ENCODE data around the gene IL17F.

The IL17F gene

GRCh38 chr6:52243282-52243893 is 912 bp downstream of the IL17F start:
- no peak overlapping the region for H3K4me3 ChIP-seq (ENCODE audit: low read length)
- H3K27ac ChIP-seq (ENCODE audit: low read depth, low read length) = no peak overlapping the region
- no peaks in the 10 kb centered on the region for H3K36me3 ChIP-seq (ENCODE audit: insufficient read depth, low read length)
- no peak overlapping the region for H3K9ac ChIP-seq (ENCODE audit: low read depth, low read length)
- WGBS = 93% methylated on average over 4 of the region's 4 CpGs
- no peaks in the 10 kb centered on the region for H3K9me3 ChIP-seq (ENCODE audit: insufficient read depth, low read depth, low read length)
- H3K4me1 ChIP-seq (ENCODE audit: insufficient read depth, low read length) = no peaks in the 10 kb centered on the region
- H3K27me3 ChIP-seq (ENCODE audit: insufficient read depth, low read length) = no peaks in the 10 kb centered on the region

DNA sequence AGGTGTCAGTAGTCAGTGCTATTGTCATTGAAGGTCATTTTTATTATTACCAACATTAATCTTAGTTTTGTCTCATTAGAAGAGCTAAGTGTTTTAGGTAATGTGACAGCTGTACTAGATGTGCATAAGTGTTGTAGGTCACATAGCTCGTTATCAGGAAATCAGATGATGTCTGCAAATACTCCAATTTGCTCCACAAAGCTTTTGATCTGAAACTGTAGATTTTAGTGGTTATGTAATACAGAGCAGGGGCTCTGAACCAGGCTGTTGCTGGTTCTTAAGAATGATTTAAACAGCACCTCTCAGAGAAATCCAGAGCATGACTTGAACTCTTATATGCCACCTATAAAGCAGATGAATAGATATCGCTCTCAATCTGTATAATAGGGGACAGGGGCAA is 2.5 kb downstream of the IL17F start:
- H3K9me3 ChIP-seq (ENCODE audit: insufficient read depth, low read depth, low read length) = no peaks in the 10 kb centered on the region
- no peak overlapping the region for H3K9ac ChIP-seq (ENCODE audit: low read depth, low read length)
- H3K36me3 ChIP-seq (ENCODE audit: insufficient read depth, low read length) = no peaks in the 10 kb centered on the region
- H3K4me3 ChIP-seq (ENCODE audit: low read length) = no peak overlapping the region
- WGBS = 94% methylated on average over 2 of the region's 2 CpGs
- H3K27ac ChIP-seq (ENCODE audit: low read depth, low read length) = no peak overlapping the region
- H3K27me3 ChIP-seq (ENCODE audit: insufficient read depth, low read length) = no peaks in the 10 kb centered on the region
- H3K4me1 ChIP-seq (ENCODE audit: insufficient read depth, low read length) = no peaks in the 10 kb centered on the region

DNA sequence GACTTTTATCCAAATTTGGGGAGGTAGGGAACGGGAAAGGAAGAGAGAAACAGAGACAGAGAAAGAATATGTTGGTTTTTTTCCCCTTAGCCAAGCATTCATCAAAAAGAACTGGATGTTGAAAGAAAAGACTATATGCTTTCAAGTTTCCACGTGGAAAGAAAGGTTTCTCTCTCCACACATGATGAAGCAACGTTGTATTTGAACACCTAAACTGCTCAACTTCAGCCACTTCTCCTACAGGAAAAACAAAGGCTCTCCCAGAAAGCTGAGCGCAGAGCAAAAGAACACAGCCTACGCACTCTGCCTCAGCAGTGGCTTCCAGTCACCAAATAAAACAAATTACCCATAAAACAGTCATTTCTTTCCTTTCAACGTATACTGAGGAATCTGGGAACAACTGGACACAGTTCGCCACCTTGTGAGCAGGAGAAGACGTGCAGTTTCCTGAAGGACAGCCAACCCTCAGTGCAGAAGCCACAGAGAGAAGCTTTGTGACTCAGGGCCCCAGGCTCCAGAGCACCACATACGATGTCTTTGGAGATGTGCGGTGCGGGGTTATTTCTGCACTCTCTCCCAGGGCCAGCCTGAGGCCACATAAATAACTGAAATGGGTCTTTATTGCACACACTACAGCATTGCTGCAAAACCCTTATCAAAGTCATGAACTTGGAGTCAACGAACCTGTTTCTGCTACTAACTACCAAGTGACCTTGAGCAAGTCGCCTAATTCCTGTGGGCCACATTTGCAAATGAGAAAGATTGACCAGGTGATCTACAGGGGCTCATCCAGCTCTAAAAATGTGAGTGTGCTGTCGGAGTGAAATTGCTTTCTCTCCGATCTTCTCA is 10.1 kb downstream of the IL17F start:
- Histone ChIP-seq H3K27ac (ENCODE audit: low read depth, low read length) (no peak overlapping the region), H3K4me3 (ENCODE audit: low read length) (no peak overlapping the region), H3K36me3 (ENCODE audit: insufficient read depth, low read length) (no peaks in the 10 kb centered on the region), H3K27me3 (ENCODE audit: insufficient read depth, low read length) (no peaks in the 10 kb centered on the region), H3K9me3 (ENCODE audit: insufficient read depth, low read depth, low read length) (no peaks in the 10 kb centered on the region), H3K9ac (ENCODE audit: low read depth, low read length) (no peak overlapping the region), H3K4me1 (ENCODE audit: insufficient read depth, low read length) (0 out of 2 replicates have a peak, but pooled peaks cover 4% of the 10 kb centered on the region)
- 65% methylated on average over 14 of the region's 15 CpGs for WGBS

DNA sequence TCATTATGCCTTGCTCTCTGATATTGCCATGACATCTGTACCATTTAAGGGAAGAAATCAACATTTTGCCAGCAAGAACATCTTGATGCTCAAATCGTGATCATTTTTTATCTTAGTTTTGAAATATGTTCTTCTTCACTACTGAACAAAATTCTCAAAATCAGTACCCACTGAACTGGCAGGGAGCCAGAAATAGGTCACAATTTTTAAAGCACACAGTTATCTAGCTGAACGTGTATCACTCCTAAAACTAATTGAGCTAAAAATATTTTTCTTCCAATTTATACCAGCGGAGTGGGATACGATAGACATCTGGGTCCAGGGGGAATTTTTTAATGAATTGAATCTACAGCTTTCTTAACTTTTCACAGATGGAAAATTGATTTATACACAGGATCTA is 11.3 kb downstream of the IL17F start:
- Histone ChIP-seq H3K4me1 (ENCODE audit: insufficient read depth, low read length) (0 out of 2 replicates have a peak, but pooled peaks cover 4% of the 10 kb centered on the region), H3K27me3 (ENCODE audit: insufficient read depth, low read length) (no peaks in the 10 kb centered on the region), H3K4me3 (ENCODE audit: low read length) (no peak overlapping the region), H3K36me3 (ENCODE audit: insufficient read depth, low read length) (no peaks in the 10 kb centered on the region), H3K27ac (ENCODE audit: low read depth, low read length) (no peak overlapping the region), H3K9ac (ENCODE audit: low read depth, low read length) (no peak overlapping the region), H3K9me3 (ENCODE audit: insufficient read depth, low read depth, low read length) (no peaks in the 10 kb centered on the region)
- 96% methylated on average over 2 of the region's 4 CpGs for WGBS

- H3K9me3 ChIP-seq (ENCODE audit: insufficient read depth, low read depth, low read length) = no peaks in the 10 kb centered on the region
- H3K9ac ChIP-seq (ENCODE audit: low read depth, low read length) = no peak overlapping the region
- 96% methylated on average over 8 of the region's 8 CpGs for WGBS
- H3K4me3 ChIP-seq (ENCODE audit: low read length) = no peak overlapping the region
- H3K27me3 ChIP-seq (ENCODE audit: insufficient read depth, low read length) = no peaks in the 10 kb centered on the region
- 0 out of 2 replicates have a peak, but pooled peaks cover 4% of the 10 kb centered on the region for H3K4me1 ChIP-seq (ENCODE audit: insufficient read depth, low read length)
- no peaks in the 10 kb centered on the region for H3K36me3 ChIP-seq (ENCODE audit: insufficient read depth, low read length)
- H3K27ac ChIP-seq (ENCODE audit: low read depth, low read length) = no peak overlapping the region
These were observed 12.7 kb downstream of the IL17F start for GRCh38 chr6:52231406-52232127.

DNA sequence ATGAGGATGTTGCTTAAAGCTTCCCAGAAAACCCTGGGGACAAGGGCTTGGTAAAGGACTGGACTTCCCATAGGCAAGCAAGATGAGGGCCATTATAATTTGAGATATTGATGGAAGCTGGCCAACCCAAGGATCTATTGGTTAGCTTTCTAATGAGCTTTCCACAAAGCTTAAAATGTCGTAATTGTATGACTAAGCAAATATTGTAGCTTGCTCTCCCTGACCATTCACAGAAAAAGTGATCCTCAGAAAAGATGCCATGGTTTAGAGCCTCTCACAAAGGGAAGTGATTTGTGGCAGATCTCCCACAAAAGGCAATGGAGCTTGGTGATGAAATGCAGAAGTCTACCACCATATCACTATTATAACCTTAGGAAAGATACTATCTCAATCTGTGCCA is 13.6 kb downstream of the IL17F start:
- Histone ChIP-seq H3K9ac (ENCODE audit: low read depth, low read length) (no peak overlapping the region), H3K36me3 (ENCODE audit: insufficient read depth, low read length) (no peaks in the 10 kb centered on the region)
- WGBS = 100% methylated on average over 1 of the region's 1 CpG

DNA sequence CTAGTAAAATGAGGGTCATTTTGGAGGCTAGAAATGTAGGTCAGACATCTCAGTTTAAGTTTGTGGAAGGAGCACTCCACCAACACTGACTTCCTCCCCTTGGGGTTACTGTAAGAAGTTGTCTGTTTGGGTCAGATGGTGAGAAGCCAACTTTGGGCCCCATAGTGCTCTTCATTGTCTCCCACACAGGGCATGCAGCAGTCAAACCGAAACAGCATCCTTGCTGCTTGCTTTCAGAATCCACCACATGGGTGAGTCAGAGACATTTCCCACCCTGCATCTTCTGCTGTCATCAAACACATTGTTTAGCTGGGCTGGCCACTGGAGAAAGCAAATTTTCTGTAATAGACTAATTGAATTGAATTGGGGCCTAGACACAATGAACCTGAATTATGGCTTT is 16.8 kb downstream of the IL17F start:
- Histone ChIP-seq H3K9ac (ENCODE audit: low read depth, low read length) (no peak overlapping the region), H3K27me3 (ENCODE audit: insufficient read depth, low read length) (no peaks in the 10 kb centered on the region), H3K4me3 (ENCODE audit: low read length) (no peak overlapping the region), H3K27ac (ENCODE audit: low read depth, low read length) (no peak overlapping the region), H3K9me3 (ENCODE audit: insufficient read depth, low read depth, low read length) (no peaks in the 10 kb centered on the region), H3K36me3 (ENCODE audit: insufficient read depth, low read length) (no peaks in the 10 kb centered on the region), H3K4me1 (ENCODE audit: insufficient read depth, low read length) (no peaks in the 10 kb centered on the region)
- WGBS = 83% methylated on average over 1 of the region's 1 CpG

More for the DNA sequence above, 13.6 kb downstream of the IL17F start:
- Histone ChIP-seq H3K9me3 (ENCODE audit: insufficient read depth, low read depth, low read length) (no peaks in the 10 kb centered on the region), H3K27me3 (ENCODE audit: insufficient read depth, low read length) (no peaks in the 10 kb centered on the region), H3K4me3 (ENCODE audit: low read length) (no peak overlapping the region), H3K27ac (ENCODE audit: low read depth, low read length) (no peak overlapping the region), H3K4me1 (ENCODE audit: insufficient read depth, low read length) (0 out of 2 replicates have a peak, but pooled peaks cover 4% of the 10 kb centered on the region)

GRCh38 chr6:52221302-52221701 is 23.0 kb downstream of the IL17F start:
- Histone ChIP-seq H3K27me3 (ENCODE audit: insufficient read depth, low read length) (no peaks in the 10 kb centered on the region), H3K9ac (ENCODE audit: low read depth, low read length) (no peak overlapping the region), H3K4me3 (ENCODE audit: low read length) (no peak overlapping the region), H3K9me3 (ENCODE audit: insufficient read depth, low read depth, low read length) (no peaks in the 10 kb centered on the region), H3K4me1 (ENCODE audit: insufficient read depth, low read length) (no peaks in the 10 kb centered on the region), H3K27ac (ENCODE audit: low read depth, low read length) (no peak overlapping the region), H3K36me3 (ENCODE audit: insufficient read depth, low read length) (no peaks in the 10 kb centered on the region)
- WGBS = 86% methylated on average over 2 of the region's 3 CpGs

DNA sequence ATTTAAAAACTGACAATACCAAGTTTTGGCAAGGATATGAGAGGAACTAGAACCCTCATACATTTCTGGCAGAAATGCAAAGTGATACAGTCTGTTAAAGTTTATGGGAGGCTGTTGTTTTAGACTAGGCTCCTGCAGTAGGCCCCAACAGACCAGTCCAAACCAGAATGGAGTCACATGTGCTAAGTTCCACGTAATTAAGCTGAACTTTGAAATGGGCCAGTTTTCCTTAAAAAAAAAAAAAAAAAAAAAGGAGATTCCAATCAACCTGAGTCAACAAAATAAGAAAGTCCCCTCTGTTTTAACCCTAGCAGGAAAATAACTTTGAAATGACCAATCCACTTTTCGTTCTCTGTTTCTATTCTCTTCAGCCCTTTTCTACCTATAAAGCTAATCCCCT is 26.5 kb downstream of the IL17F start:
- WGBS = 86% methylated on average over 2 of the region's 2 CpGs
- Histone ChIP-seq H3K9ac (ENCODE audit: low read depth, low read length) (no peak overlapping the region), H3K36me3 (ENCODE audit: insufficient read depth, low read length) (no peaks in the 10 kb centered on the region), H3K4me1 (ENCODE audit: insufficient read depth, low read length) (no peaks in the 10 kb centered on the region), H3K27ac (ENCODE audit: low read depth, low read length) (no peak overlapping the region), H3K4me3 (ENCODE audit: low read length) (no peak overlapping the region), H3K27me3 (ENCODE audit: insufficient read depth, low read length) (no peaks in the 10 kb centered on the region), H3K9me3 (ENCODE audit: insufficient read depth, low read depth, low read length) (no peaks in the 10 kb centered on the region)

DNA sequence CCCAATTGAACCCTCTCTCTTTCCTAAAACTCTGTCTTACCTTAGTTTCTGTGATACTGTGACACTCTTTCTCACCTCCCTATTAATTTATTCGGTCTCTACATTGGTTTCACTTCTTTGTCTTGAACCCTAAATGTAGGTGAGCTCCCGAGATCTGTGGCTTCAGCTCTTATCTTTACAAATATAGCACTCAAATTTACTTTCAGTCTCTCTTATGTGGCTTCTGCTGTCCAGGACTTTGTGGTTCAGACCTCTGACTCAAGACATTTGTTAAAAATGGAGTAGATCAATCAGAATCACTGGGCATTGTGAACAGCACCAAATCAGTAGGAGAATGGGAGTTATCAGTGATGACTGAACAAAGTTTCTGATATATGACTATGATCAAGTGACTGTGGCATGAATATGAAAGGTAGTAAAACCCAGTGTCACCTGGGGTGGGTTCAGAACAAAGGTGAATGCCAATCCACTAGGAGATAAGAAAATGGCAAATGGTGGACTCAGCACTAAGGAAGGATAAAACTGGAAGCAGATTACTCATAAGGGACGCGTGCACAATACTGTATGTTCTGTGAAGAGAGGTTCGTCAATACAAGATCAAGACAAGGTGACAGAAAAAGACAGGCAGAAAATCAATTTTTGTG is 27.2 kb downstream of the IL17F start:
- no peak overlapping the region for H3K9ac ChIP-seq (ENCODE audit: low read depth, low read length)
- H3K4me1 ChIP-seq (ENCODE audit: insufficient read depth, low read length) = no peaks in the 10 kb centered on the region
- no peaks in the 10 kb centered on the region for H3K36me3 ChIP-seq (ENCODE audit: insufficient read depth, low read length)
- no peak overlapping the region for H3K4me3 ChIP-seq (ENCODE audit: low read length)
- H3K9me3 ChIP-seq (ENCODE audit: insufficient read depth, low read depth, low read length) = no peaks in the 10 kb centered on the region
- H3K27ac ChIP-seq (ENCODE audit: low read depth, low read length) = no peak overlapping the region
- WGBS = 93% methylated on average over 5 of the region's 5 CpGs
- H3K27me3 ChIP-seq (ENCODE audit: insufficient read depth, low read length) = no peaks in the 10 kb centered on the region

DNA sequence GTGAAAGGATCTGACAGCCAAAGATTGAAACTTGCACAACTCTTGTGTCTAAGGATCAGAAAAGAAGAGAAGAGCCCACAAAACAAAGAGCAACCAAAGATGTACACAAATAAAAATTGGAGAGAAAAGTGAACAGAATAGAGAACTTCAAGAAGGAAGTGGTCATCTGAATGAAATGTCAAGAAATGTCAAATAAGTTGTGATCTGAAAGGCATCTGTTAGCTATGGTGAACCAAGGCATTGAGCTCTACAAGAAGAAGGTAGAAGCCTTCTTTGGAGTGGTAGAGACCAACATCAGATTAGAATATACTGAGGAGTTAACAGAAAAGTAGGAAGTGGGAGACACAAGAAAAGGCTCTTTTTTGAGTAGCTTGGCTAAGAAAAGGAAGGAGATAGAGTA is 28.5 kb downstream of the IL17F start:
- no peaks in the 10 kb centered on the region for H3K9me3 ChIP-seq (ENCODE audit: insufficient read depth, low read depth, low read length)
- no peaks in the 10 kb centered on the region for H3K4me1 ChIP-seq (ENCODE audit: insufficient read depth, low read length)
- H3K27me3 ChIP-seq (ENCODE audit: insufficient read depth, low read length) = no peaks in the 10 kb centered on the region
- H3K4me3 ChIP-seq (ENCODE audit: low read length) = no peak overlapping the region
- no peak overlapping the region for H3K9ac ChIP-seq (ENCODE audit: low read depth, low read length)
- no peaks in the 10 kb centered on the region for H3K36me3 ChIP-seq (ENCODE audit: insufficient read depth, low read length)
- no peak overlapping the region for H3K27ac ChIP-seq (ENCODE audit: low read depth, low read length)
